Liver (tissue), 9 donors: ENCODE measurements around the gene CCL24. TPM values are rescaled to one million over a fixed set of nuclear protein-coding genes. Genes with fewer than 3 reads are reported as not detected.
"Not testable (repeated sequence)": the region's sequence is repeated elsewhere in the genome, so short reads cannot be mapped to it uniquely, and the experiment has no call there.

ENCODE experiments used
- DNase-seq: peaks from one replicate; pipeline ENCODE4 v3.0.0-alpha.2; 2017; ENCODE audit warnings: low spot score
- H3K27ac ChIP-seq, 2 donors: one replicate each; pipeline ENCODE4 v1.7.0; 2013; ENCODE audit warnings: inconsistent platforms in 2 of 2, low read length in 2 of 2, control low read depth in 1 of 2, low read depth in 1 of 2, mild to moderate bottlenecking in 1 of 2
- H3K27me3 ChIP-seq, 4 donors: one replicate each; pipeline versions ENCODE4 v1.6.1 to v1.7.0; 2013; ENCODE audit warnings: low read length in 3 of 4, inconsistent platforms in 1 of 4, mild to moderate bottlenecking in 1 of 4, moderate library complexity in 1 of 4; ENCODE audit not compliant: control insufficient read depth in 4 of 4, insufficient read depth in 4 of 4
- H3K36me3 ChIP-seq, 4 donors: one replicate each; pipeline versions ENCODE4 v1.6.1 to v1.7.0; 2013; ENCODE audit warnings: low read length in 3 of 4, mild to moderate bottlenecking in 3 of 4, low read depth in 1 of 4, moderate library complexity in 1 of 4; ENCODE audit not compliant: control insufficient read depth in 4 of 4, insufficient read depth in 3 of 4
- H3K4me1 ChIP-seq, 4 donors: one replicate each; pipeline versions ENCODE4 v1.6.1 to v1.7.0; 2013; ENCODE audit warnings: low read length in 3 of 4, mild to moderate bottlenecking in 3 of 4, moderate library complexity in 1 of 4; ENCODE audit not compliant: control insufficient read depth in 4 of 4, insufficient read depth in 4 of 4
- H3K4me3 ChIP-seq, 3 donors: one replicate each; pipeline versions ENCODE4 v1.6.1 to v1.7.0; 2013; ENCODE audit warnings: low read length in 3 of 3, control low read depth in 1 of 3, low read depth in 1 of 3, mild to moderate bottlenecking in 1 of 3
- H3K9ac ChIP-seq, 2 donors: one replicate each; pipeline ENCODE4 v1.7.0; 2013; ENCODE audit warnings: low read length in 2 of 2, mild to moderate bottlenecking in 2 of 2, moderate library complexity in 2 of 2, control low read depth in 1 of 2, low read depth in 1 of 2
- H3K9me3 ChIP-seq, 4 donors: one replicate each; pipeline versions ENCODE4 v1.6.1 to v1.7.0; 2013; ENCODE audit warnings: low read length in 3 of 4; ENCODE audit not compliant: control insufficient read depth in 4 of 4
- FOXA2 ChIP-seq: IDR thresholded peaks from 2 replicates; pipeline ENCODE4 v1.6.1; 2016; ENCODE audit warnings: antibody characterized with exemption
- HNF4A ChIP-seq, 2 donors: conservative IDR thresholded peaks; 2 replicates each; pipeline ENCODE4 v1.6.1; 2016; ENCODE audit warnings: antibody characterized with exemption in 2 of 2, mild to moderate bottlenecking in 2 of 2
- JUND ChIP-seq, 2 donors: IDR thresholded peaks; 2 replicates each; pipeline ENCODE4 v1.6.1; 2016; ENCODE audit warnings: antibody characterized with exemption in 2 of 2
- REST ChIP-seq: IDR thresholded peaks from 2 replicates; pipeline ENCODE4 v1.6.1; 2016; ENCODE audit warnings: antibody characterized with exemption, mild to moderate bottlenecking
- RXRA ChIP-seq, 2 donors: IDR thresholded peaks; 2 replicates each; pipeline ENCODE4 v1.6.1; 2017 to 2018; ENCODE audit warnings: antibody characterized with exemption in 2 of 2, mild to moderate bottlenecking in 1 of 2
- SP1 ChIP-seq: IDR thresholded peaks from 2 replicates; pipeline ENCODE4 v1.6.1; 2018; ENCODE audit warnings: antibody characterized with exemption, mild to moderate bottlenecking
- TAF1 ChIP-seq: conservative IDR thresholded peaks from 2 replicates; pipeline ENCODE4 v1.6.1; 2016; ENCODE audit warnings: antibody characterized with exemption, mild to moderate bottlenecking
- YY1 ChIP-seq: IDR thresholded peaks from 2 replicates; pipeline ENCODE4 v1.6.1; 2016; ENCODE audit warnings: antibody characterized with exemption, mild to moderate bottlenecking
- WGBS: extraction: QIAGEN DNeasy Blood & Tissue Kit; methylation state at CpG from one replicate; pipeline ENCODE4 v1.1.7; 2013; 5-methylcytosine and 5-hydroxymethylcytosine counted together
- polyA plus RNA-seq, 2 donors: library from polyadenylated mRNA; stranded (reverse) in 1 of 2; unstranded in 1 of 2; fragments of 200-250 nt in 1 of 2; fragments of >200 nt in 1 of 2; fragmentation: Nextera tagmentation in 1 of 2; extraction: Ambion mirVana in 1 of 2; gene quantifications; one replicate each; pipeline versions ENCODE4 v1.2.1 to v1.2.3, GENCODE V29; 2013 to 2015
- total RNA-seq, 2 donors: library from RNA; depleted of rRNA; stranded (reverse); fragments of >200 nt; gene quantifications; one replicate each; pipeline ENCODE4 v1.2.3, GENCODE V29; 2014
- donor health status: healthy.
- donor health status: healthy.
- donor health status: healthy.
- donor health status: healthy.
- donor health status: healthy.

The CCL24 gene
- total and polyA plus RNA-seq, 4 donors: 0.47 to 2.1 (median 1.6) TPM; not detected in 1

GRCh38 chr7:75835688-75836285 lies 22.2 kb upstream of the CCL24 start:
- Histone ChIP-seq H3K9me3 (no peaks in the 10 kb centered on the region), H3K27me3 (no peaks in the 10 kb centered on the region), H3K27ac (no peak overlapping the region), H3K9ac (no peak overlapping the region), H3K4me3 (no peak overlapping the region), H3K4me1 (no peaks in the 10 kb centered on the region), H3K36me3 (no peaks in the 10 kb centered on the region)
- DNase-seq: no peak
- WGBS: 90% methylated on average over 29 of the region's 29 CpGs
- no peak for TF ChIP-seq SP1
- TF ChIP-seq HNF4A (conservative IDR thresholded peaks at IDR 0.05): no peak
- TF ChIP-seq REST: no peak
- no peak for TF ChIP-seq JUND (IDR thresholded peaks at IDR 0.05)
- no peak for TF ChIP-seq TAF1
- TF ChIP-seq YY1: no peak
- TF ChIP-seq RXRA (IDR thresholded peaks at IDR 0.05): no peak
- TF ChIP-seq FOXA2: no peak

- not testable (repeated sequence) for H3K27ac ChIP-seq, H3K27me3 ChIP-seq, H3K9me3 ChIP-seq, H3K36me3 ChIP-seq, H3K4me3 ChIP-seq, DNase-seq, H3K4me1 ChIP-seq, H3K9ac ChIP-seq
- WGBS: 72% methylated on average over 6 of the region's 6 CpGs
Observed at GRCh38 chr7:75833662-75834061, 20.1 kb upstream of the CCL24 start.

GRCh38 chr7:75830978-75831377 lies 17.4 kb upstream of the CCL24 start:
- Histone ChIP-seq H3K9me3 (no peaks in the 10 kb centered on the region), H3K27me3 (no peaks in the 10 kb centered on the region), H3K4me1 (no peaks in the 10 kb centered on the region), H3K9ac (no peak overlapping the region), H3K4me3 (no peak overlapping the region), H3K36me3 (no peaks in the 10 kb centered on the region), H3K27ac (no peak overlapping the region)
- 85% methylated on average over 6 of the region's 6 CpGs for WGBS
- DNase-seq: no peak
- no peak for TF ChIP-seq TAF1

GRCh38 chr7:75829656-75830055 lies 16.1 kb upstream of the CCL24 start:
- not testable (repeated sequence) for H3K4me3 ChIP-seq, H3K27ac ChIP-seq, H3K9me3 ChIP-seq, H3K9ac ChIP-seq, H3K4me1 ChIP-seq, DNase-seq, H3K36me3 ChIP-seq, H3K27me3 ChIP-seq
- WGBS: 75% methylated on average over 6 of the region's 6 CpGs
